Measurements from ENCODE around the gene THOC6.

The THOC6 gene

DNA sequence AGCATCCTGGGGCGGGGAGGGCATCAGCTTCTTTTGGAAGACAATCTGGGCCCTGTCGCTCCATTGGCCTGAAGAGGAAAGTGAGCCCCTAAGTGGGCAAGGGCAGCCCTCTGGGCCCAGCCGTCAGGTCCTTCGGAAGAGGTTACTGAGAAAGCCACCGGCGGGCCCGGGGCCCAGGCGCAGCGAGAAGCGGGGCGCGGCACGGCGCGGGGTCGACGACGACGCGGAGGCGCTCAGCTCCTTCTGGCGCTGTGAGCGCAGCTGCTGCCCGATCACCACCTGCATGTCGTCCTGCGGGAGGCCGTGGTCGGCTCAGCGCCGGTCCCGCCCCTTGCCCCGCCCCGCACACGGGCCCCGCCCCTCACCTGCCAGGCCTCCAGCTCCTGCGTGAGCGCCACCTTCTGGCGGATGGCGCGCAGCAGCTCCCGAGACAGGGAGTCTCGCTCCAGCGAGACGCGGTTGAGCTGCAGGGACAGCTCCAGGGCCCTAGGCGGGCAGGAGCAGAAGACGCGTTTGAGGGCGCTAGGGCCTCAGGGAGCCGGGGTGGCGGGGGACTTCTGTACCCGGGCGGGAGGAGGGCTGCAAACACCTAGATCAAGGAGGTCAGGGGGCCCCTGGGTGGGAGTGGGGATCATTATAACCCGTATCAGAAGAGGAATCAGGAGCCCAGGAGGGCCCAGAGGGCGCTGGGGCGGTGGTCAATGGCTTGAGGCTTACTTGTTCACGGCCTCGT, 4.3 kb downstream of the THOC6 start (continued):
- TF ChIP-seq, protein P1, sequence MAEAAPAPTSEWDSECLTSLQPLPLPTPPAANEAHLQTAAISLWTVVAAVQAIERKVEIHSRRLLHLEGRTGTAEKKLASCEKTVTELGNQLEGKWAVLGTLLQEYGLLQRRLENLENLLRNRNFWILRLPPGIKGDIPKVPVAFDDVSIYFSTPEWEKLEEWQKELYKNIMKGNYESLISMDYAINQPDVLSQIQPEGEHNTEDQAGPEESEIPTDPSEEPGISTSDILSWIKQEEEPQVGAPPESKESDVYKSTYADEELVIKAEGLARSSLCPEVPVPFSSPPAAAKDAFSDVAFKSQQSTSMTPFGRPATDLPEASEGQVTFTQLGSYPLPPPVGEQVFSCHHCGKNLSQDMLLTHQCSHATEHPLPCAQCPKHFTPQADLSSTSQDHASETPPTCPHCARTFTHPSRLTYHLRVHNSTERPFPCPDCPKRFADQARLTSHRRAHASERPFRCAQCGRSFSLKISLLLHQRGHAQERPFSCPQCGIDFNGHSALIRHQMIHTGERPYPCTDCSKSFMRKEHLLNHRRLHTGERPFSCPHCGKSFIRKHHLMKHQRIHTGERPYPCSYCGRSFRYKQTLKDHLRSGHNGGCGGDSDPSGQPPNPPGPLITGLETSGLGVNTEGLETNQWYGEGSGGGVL (tag by site-specific recombination; IDR thresholded peaks at IDR 0.05), result no peak
- TF ChIP-seq ZBTB26 (tag by site-specific recombination; optimal IDR thresholded peaks at IDR 0.05) (peak; percentile 72), ZNF324 (tag by site-specific recombination; IDR thresholded peaks at IDR 0.05) (no peak), ZBTB20 (tag by site-specific recombination; IDR thresholded peaks at IDR 0.05) (peak; percentile 48; the same call in 1 of the 2 replicates), ZSCAN4 (tag by site-specific recombination; IDR thresholded peaks at IDR 0.05) (no peak), ZNF132 (tag by site-specific recombination; IDR thresholded peaks at IDR 0.05; ENCODE audit: borderline replicate concordance) (no peak), ZNF785 (tag by site-specific recombination; IDR thresholded peaks at IDR 0.05) (no peak), ZNF544 (tag by site-specific recombination; IDR thresholded peaks at IDR 0.05) (no peak), ZNF600 (tag by site-specific recombination; IDR thresholded peaks at IDR 0.05) (peak; percentile 64), ZNF571 (tag by site-specific recombination; IDR thresholded peaks at IDR 0.05) (no peak), GLIS2 (tag by site-specific recombination; IDR thresholded peaks at IDR 0.05) (peak; percentile 46; the same call in 1 of the 2 replicates), ZBTB17 (tag by site-specific recombination; IDR thresholded peaks at IDR 0.05) (no peak; the same call in 1 of the 2 replicates), ZNF704 (tag by site-specific recombination; IDR thresholded peaks at IDR 0.05) (no peak), ZSCAN16 (tag by site-specific recombination; IDR thresholded peaks at IDR 0.05) (no peak), WT1 (tag by site-specific recombination; IDR thresholded peaks at IDR 0.05) (no peak), ZIC2 (tag by site-specific recombination; IDR thresholded peaks at IDR 0.05) (peak; percentile 64), SCRT1 (tag by site-specific recombination; IDR thresholded peaks at IDR 0.05; ENCODE audit: borderline replicate concordance) (no peak), ZNF660 (tag by site-specific recombination; IDR thresholded peaks at IDR 0.05) (0 out of 2 replicates have a peak, but pooled peaks have one; percentile 37)
- TF ChIP-seq, protein P2, sequence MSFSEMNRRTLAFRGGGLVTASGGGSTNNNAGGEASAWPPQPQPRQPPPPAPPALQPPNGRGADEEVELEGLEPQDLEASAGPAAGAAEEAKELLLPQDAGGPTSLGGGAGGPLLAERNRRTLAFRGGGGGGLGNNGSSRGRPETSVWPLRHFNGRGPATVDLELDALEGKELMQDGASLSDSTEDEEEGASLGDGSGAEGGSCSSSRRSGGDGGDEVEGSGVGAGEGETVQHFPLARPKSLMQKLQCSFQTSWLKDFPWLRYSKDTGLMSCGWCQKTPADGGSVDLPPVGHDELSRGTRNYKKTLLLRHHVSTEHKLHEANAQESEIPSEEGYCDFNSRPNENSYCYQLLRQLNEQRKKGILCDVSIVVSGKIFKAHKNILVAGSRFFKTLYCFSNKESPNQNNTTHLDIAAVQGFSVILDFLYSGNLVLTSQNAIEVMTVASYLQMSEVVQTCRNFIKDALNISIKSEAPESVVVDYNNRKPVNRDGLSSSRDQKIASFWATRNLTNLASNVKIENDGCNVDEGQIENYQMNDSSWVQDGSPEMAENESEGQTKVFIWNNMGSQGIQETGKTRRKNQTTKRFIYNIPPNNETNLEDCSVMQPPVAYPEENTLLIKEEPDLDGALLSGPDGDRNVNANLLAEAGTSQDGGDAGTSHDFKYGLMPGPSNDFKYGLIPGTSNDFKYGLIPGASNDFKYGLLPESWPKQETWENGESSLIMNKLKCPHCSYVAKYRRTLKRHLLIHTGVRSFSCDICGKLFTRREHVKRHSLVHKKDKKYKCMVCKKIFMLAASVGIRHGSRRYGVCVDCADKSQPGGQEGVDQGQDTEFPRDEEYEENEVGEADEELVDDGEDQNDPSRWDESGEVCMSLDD (tag by site-specific recombination; IDR thresholded peaks at IDR 0.05), result no peak
- TF ChIP-seq, protein P3, sequence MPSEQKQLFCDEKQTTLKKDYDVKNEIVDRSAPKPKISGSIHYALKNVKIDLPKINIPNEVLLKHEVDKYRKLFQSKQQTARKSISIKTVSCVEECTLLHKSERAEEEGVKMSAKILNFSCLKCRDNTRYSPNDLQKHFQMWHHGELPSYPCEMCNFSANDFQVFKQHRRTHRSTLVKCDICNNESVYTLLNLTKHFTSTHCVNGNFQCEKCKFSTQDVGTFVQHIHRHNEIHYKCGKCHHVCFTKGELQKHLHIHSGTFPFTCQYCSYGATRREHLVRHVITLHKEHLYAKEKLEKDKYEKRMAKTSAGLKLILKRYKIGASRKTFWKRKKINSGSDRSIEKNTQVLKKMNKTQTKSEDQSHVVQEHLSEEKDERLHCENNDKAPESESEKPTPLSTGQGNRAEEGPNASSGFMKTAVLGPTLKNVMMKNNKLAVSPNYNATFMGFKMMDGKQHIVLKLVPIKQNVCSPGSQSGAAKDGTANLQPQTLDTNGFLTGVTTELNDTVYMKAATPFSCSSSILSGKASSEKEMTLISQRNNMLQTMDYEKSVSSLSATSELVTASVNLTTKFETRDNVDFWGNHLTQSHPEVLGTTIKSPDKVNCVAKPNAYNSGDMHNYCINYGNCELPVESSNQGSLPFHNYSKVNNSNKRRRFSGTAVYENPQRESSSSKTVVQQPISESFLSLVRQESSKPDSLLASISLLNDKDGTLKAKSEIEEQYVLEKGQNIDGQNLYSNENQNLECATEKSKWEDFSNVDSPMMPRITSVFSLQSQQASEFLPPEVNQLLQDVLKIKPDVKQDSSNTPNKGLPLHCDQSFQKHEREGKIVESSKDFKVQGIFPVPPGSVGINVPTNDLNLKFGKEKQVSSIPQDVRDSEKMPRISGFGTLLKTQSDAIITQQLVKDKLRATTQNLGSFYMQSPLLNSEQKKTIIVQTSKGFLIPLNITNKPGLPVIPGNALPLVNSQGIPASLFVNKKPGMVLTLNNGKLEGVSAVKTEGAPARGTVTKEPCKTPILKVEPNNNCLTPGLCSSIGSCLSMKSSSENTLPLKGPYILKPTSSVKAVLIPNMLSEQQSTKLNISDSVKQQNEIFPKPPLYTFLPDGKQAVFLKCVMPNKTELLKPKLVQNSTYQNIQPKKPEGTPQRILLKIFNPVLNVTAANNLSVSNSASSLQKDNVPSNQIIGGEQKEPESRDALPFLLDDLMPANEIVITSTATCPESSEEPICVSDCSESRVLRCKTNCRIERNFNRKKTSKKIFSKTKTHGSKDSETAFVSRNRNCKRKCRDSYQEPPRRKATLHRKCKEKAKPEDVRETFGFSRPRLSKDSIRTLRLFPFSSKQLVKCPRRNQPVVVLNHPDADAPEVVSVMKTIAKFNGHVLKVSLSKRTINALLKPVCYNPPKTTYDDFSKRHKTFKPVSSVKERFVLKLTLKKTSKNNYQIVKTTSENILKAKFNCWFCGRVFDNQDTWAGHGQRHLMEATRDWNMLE (tag by site-specific recombination; conservative IDR thresholded peaks at IDR 0.05; ENCODE audit: low read depth), result no peak
- TF ChIP-seq, protein P4, sequence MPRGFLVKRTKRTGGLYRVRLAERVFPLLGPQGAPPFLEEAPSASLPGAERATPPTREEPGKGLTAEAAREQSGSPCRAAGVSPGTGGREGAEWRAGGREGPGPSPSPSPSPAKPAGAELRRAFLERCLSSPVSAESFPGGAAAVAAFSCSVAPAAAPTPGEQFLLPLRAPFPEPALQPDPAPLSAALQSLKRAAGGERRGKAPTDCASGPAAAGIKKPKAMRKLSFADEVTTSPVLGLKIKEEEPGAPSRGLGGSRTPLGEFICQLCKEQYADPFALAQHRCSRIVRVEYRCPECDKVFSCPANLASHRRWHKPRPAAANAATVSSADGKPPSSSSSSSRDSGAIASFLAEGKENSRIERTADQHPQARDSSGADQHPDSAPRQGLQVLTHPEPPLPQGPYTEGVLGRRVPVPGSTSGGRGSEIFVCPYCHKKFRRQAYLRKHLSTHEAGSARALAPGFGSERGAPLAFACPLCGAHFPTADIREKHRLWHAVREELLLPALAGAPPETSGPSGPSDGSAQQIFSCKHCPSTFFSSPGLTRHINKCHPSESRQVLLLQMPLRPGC (tag by site-specific recombination; IDR thresholded peaks at IDR 0.05), result no peak
- TF ChIP-seq, protein P5, sequence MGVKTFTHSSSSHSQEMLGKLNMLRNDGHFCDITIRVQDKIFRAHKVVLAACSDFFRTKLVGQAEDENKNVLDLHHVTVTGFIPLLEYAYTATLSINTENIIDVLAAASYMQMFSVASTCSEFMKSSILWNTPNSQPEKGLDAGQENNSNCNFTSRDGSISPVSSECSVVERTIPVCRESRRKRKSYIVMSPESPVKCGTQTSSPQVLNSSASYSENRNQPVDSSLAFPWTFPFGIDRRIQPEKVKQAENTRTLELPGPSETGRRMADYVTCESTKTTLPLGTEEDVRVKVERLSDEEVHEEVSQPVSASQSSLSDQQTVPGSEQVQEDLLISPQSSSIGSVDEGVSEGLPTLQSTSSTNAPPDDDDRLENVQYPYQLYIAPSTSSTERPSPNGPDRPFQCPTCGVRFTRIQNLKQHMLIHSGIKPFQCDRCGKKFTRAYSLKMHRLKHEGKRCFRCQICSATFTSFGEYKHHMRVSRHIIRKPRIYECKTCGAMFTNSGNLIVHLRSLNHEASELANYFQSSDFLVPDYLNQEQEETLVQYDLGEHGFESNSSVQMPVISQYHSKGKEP (tag by site-specific recombination; IDR thresholded peaks at IDR 0.05), result peak; percentile 48; the same call in 1 of the 2 replicates

Measured in HEK293 (cell line).